CD4-positive, alpha-beta memory T cell (primary cell): ENCODE results near the gene CCDC68. TPM values are rescaled to one million over a fixed set of nuclear protein-coding genes. Genes with fewer than 3 reads are reported as not detected.

ENCODE experiments used
- CTCF ChIA-PET: fragments of 350-600 bp; sonication (Branson Sonifier 250); formaldehyde crosslinking; loops from one replicate; lab custom pipeline; 2021; ENCODE audit warnings: inconsistent platforms; ENCODE audit not compliant: partially characterized antibody; lab: Charles Lee
- POLR2A ChIA-PET: fragments of 350-600 bp; sonication (Branson Sonifier 250); formaldehyde crosslinking; loops from one replicate; lab custom pipeline; 2021; ENCODE audit not compliant: partially characterized antibody; lab: Charles Lee
- DNase-seq, 5 donors: peaks; one replicate each; pipeline versions ENCODE4 v3.0.0 to v3.0.0-alpha.2; 2020 to 2022; ENCODE audit warnings: mixed read lengths in 1 of 5
- H3K27ac ChIP-seq: one replicate; pipeline ENCODE4 v1.7.0; 2013; ENCODE audit warnings: low read depth, low read length
- H3K27me3 ChIP-seq: 2 replicates; pipeline ENCODE4 v1.7.0; 2013; ENCODE audit warnings: mild to moderate bottlenecking, low read length, moderate library complexity; ENCODE audit not compliant: insufficient read depth
- H3K36me3 ChIP-seq: 2 replicates; pipeline ENCODE4 v1.7.0; 2013; ENCODE audit warnings: mild to moderate bottlenecking, low read length, moderate library complexity; ENCODE audit not compliant: insufficient read depth
- H3K4me1 ChIP-seq: 2 replicates; pipeline ENCODE4 v1.7.0; 2013; ENCODE audit warnings: mild to moderate bottlenecking, low read length, moderate library complexity; ENCODE audit not compliant: insufficient read depth
- H3K4me3 ChIP-seq, 2 donors: one replicate each; pipeline ENCODE4 v1.7.0; 2013; ENCODE audit warnings: low read length in 2 of 2, mild to moderate bottlenecking in 1 of 2
- H3K9me3 ChIP-seq, 2 donors: one replicate each; pipeline ENCODE4 v1.7.0; 2013; ENCODE audit warnings: low read length in 2 of 2, control low read depth in 1 of 2; ENCODE audit not compliant: control insufficient read depth in 1 of 2
- H3K27ac Mint-ChIP-seq, 7 donors: one replicate each; pipeline ENCODE4 v1.8.0; 2020 to 2021; ENCODE audit warnings: mixed read lengths in 7 of 7, mild to moderate bottlenecking in 6 of 7, inconsistent platforms in 3 of 7, moderate library complexity in 3 of 7
- H3K27me3 Mint-ChIP-seq, 2 donors: one replicate each; pipeline ENCODE4 v1.8.0; 2020 to 2021; ENCODE audit warnings: mixed read lengths in 2 of 2
- H3K36me3 Mint-ChIP-seq, 2 donors: one replicate each; pipeline ENCODE4 v1.8.0; 2020 to 2021; ENCODE audit warnings: mixed read lengths in 2 of 2, inconsistent platforms in 1 of 2, mild to moderate bottlenecking in 1 of 2
- H3K4me1 Mint-ChIP-seq, 4 donors: one replicate each; pipeline ENCODE4 v1.8.0; 2020 to 2021; ENCODE audit warnings: mixed read lengths in 4 of 4, mild to moderate bottlenecking in 1 of 4
- H3K4me3 Mint-ChIP-seq, 8 donors: one replicate each; pipeline ENCODE4 v1.8.0; 2020 to 2021; ENCODE audit warnings: mixed read lengths in 8 of 8, mild to moderate bottlenecking in 7 of 8, moderate library complexity in 6 of 8, inconsistent platforms in 3 of 8
- H3K9me3 Mint-ChIP-seq, 8 donors: one replicate each; pipeline ENCODE4 v1.8.0; 2020 to 2021; ENCODE audit warnings: mixed read lengths in 8 of 8, mild to moderate bottlenecking in 5 of 8, inconsistent platforms in 3 of 8, moderate library complexity in 1 of 8
- intact Hi-C: fragments of 100-400 bp; cut with micrococcal nuclease; formaldehyde crosslinking; loops from one replicate; pipeline ENCODE4 v1.15.1; 2023
- polyA plus RNA-seq, 2 donors: library from polyadenylated mRNA; unstranded; fragments of 300-500 nt; fragmentation: Illumina TruSeq; gene quantifications; one replicate each; pipeline ENCODE4 v1.2.3, GENCODE V29; 2021
- total RNA-seq, 2 experiments: library from RNA; stranded (reverse); gene quantifications; one replicate each; pipeline ENCODE4 v1.2.3, GENCODE V29; 2021

Gene CCDC68
- total and polyA plus RNA-seq, 4 experiments from 2014 or later: 0.33 TPM; not detected in 3

DNA sequence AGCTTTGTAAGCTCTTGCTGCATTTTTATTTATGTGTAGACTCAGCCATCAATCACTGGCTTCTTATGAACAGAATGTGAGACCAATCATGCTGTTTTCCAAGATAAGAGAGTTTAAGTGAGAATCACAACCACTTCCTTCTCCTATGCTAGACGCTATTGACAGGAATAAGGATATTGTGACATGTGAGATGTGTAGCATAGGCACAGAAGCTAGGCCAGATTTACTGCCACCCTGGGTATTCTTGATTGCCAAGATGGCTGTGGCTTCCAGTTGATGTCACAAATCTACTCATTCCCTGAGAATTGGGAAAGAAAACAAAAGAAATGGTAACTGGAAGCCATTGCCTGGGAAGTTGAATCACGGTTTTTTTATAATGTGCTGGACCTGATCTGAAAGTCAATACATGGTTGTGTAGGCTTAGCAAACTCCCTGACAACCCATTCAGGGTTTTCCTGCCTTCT lies 81.1 kb downstream of the CCDC68 start:
- Mint-ChIP-seq H3K4me3 (no peak overlapping the region), H3K27ac (no peak overlapping the region)
- no peak for DNase-seq

DNA sequence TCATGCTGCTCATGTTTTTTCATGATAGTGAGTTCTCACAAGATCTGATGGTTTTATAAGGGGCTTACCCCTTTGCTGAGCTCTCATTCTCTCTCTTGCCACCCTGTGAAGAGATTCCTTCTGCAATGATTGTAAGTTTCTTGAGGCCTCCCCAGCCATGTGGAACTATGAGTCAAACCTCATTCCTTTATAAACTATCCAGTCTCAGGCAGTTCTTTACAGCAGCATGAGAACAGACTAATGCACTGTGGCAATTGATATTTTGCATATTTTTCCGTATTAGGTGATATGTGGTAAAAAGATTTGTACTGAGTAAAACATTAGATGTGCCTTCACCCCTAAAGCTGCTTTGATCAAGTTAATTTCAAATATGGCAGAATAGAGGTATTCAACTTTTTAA lies 82.2 kb downstream of the CCDC68 start:
- H3K27ac Mint-ChIP-seq: no peak overlapping the region

More for the DNA sequence above, 81.1 kb downstream of the CCDC68 start:
- no peaks in the 10 kb centered on the region for H3K9me3 ChIP-seq
- H3K4me3 ChIP-seq: no peak overlapping the region
- H3K27ac ChIP-seq: no peak overlapping the region
- CTCF ChIA-PET: no interaction called here
- H3K27me3 Mint-ChIP-seq: no peaks in the 10 kb centered on the region
- intact Hi-C loops: no loop called here
- H3K27me3 ChIP-seq: no peaks in the 10 kb centered on the region
- H3K36me3 ChIP-seq: no peaks in the 10 kb centered on the region
- H3K4me1 ChIP-seq: peaks cover 2% of the 10 kb centered on the region
- peaks cover 0 to 3% (median 0%) of the 10 kb centered on the region in 8 donors for H3K9me3 Mint-ChIP-seq
- H3K4me1 Mint-ChIP-seq: peaks cover 2 to 4% (median 2%) of the 10 kb centered on the region in 4 donors
- H3K36me3 Mint-ChIP-seq: peaks cover 9 to 13% of the 10 kb centered on the region in 2 donors
- POLR2A ChIA-PET: no interaction called here

DNA sequence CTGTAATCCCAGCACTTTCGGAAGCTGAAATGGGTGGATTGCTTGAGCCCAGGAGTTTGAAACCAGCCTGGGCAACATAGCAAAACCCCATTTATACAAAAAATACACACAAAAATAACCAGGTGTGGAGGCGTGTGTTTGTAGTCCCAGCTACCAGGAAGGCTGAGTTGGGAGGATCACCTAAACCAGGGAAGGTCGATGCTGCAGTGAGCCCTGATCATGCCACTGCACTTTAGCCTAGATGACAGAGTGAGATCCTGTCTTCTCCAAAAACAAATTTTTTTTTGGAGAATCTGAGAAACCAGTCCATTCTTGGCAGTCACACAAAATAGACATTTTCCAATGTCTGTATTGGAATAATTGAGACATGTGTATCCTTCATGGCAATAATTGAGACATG lies 84.2 kb downstream of the CCDC68 start:
- ChIA-PET CTCF (no interaction called here), POLR2A (no interaction called here)
- Mint-ChIP-seq H3K9me3 (peaks cover 0 to 2% (median 0%) of the 10 kb centered on the region in 8 donors), H3K27me3 (no peaks in the 10 kb centered on the region), H3K4me1 (peaks cover 4 to 10% (median 6%) of the 10 kb centered on the region in 4 donors), H3K27ac (no peak overlapping the region), H3K4me3 (no peak overlapping the region), H3K36me3 (peaks cover 4 to 6% of the 10 kb centered on the region in 2 donors)
- Histone ChIP-seq H3K4me3 (no peak overlapping the region), H3K4me1 (peaks cover 4% of the 10 kb centered on the region), H3K27ac (no peak overlapping the region), H3K9me3 (no peaks in the 10 kb centered on the region), H3K36me3 (no peaks in the 10 kb centered on the region), H3K27me3 (no peaks in the 10 kb centered on the region)
- intact Hi-C loops: no loop called here
- no peak for DNase-seq

More for the DNA sequence above, 82.2 kb downstream of the CCDC68 start:
- Mint-ChIP-seq H3K9me3 (peaks cover 0 to 2% (median 0%) of the 10 kb centered on the region in 8 donors), H3K4me1 (peaks cover 4 to 10% (median 6%) of the 10 kb centered on the region in 4 donors), H3K36me3 (peaks cover 9 to 13% of the 10 kb centered on the region in 2 donors), H3K4me3 (no peak overlapping the region), H3K27me3 (no peaks in the 10 kb centered on the region)
- H3K4me1 ChIP-seq: peaks cover 4% of the 10 kb centered on the region
- H3K4me3 ChIP-seq: no peak overlapping the region
- no peaks in the 10 kb centered on the region for H3K36me3 ChIP-seq
- no peaks in the 10 kb centered on the region for H3K27me3 ChIP-seq
- CTCF ChIA-PET: no interaction called here
- intact Hi-C loops: no loop called here
- DNase-seq: no peak
- POLR2A ChIA-PET: no interaction called here
- H3K9me3 ChIP-seq: no peaks in the 10 kb centered on the region
- no peak overlapping the region for H3K27ac ChIP-seq

DNA sequence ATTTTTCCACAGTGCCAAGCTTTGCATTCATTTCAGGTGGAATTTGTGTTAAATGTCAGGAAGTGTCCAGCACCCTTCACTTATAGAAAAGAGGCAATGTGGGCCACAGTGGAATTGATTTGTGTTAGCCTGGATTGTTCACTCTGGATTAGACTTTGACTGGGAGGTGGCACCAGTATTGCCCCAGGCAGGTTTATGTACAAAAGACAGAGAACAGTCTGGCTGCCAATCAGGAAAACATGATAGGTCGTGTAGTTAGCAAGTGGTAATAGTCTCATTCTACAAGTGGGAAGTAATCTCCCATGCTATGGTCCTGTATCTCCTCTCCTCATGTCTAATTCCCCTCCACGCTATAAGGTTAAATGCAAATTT lies 85.4 kb downstream of the CCDC68 start:
- Histone ChIP-seq H3K27ac (no peak overlapping the region), H3K9me3 (no peaks in the 10 kb centered on the region), H3K4me1 (peaks cover 4% of the 10 kb centered on the region), H3K36me3 (no peaks in the 10 kb centered on the region), H3K27me3 (no peaks in the 10 kb centered on the region), H3K4me3 (no peak overlapping the region)
- DNase-seq: no peak
- intact Hi-C loops: no loop called here
- ChIA-PET CTCF (no interaction called here), POLR2A (no interaction called here)
- H3K27me3 Mint-ChIP-seq: no peaks in the 10 kb centered on the region
- H3K4me3 Mint-ChIP-seq: no peak overlapping the region
- peaks cover 4 to 10% (median 6%) of the 10 kb centered on the region in 4 donors for H3K4me1 Mint-ChIP-seq
- no peak overlapping the region for H3K27ac Mint-ChIP-seq
- H3K9me3 Mint-ChIP-seq: peaks cover 0 to 2% (median 0%) of the 10 kb centered on the region in 8 donors
- no peaks in the 10 kb centered on the region for H3K36me3 Mint-ChIP-seq

DNA sequence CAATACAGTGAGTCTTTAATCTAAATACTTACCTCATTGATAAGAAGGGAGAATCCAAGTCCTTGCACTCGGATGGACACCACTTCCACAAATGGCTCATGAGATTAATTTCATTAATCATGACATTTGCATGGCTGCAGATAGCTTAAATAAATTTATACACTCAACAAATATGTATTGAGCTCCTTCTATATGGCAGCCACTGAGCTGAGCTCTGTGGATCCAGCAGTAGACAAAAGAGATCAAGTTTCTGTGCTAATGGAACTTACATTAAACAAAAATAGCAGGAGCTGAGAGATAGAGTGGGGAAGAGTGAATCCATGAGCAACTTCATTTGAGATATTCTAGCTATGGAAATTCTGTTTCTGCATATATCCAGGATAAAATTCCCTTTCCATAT lies 86.6 kb downstream of the CCDC68 start:
- Mint-ChIP-seq H3K4me3 (no peak overlapping the region), H3K9me3 (peaks cover 0 to 4% (median 0%) of the 10 kb centered on the region in 8 donors), H3K27ac (no peak overlapping the region), H3K36me3 (peaks cover 0 to 2% of the 10 kb centered on the region in 2 donors), H3K4me1 (peaks cover 4 to 10% (median 6%) of the 10 kb centered on the region in 4 donors), H3K27me3 (no peaks in the 10 kb centered on the region)
- peaks cover 4% of the 10 kb centered on the region for H3K4me1 ChIP-seq
- DNase-seq: no peak
- intact Hi-C loops: no loop called here
- H3K36me3 ChIP-seq: no peaks in the 10 kb centered on the region
- H3K27me3 ChIP-seq: no peaks in the 10 kb centered on the region
- ChIA-PET POLR2A (no interaction called here), CTCF (no interaction called here)
- H3K4me3 ChIP-seq: no peak overlapping the region
- H3K27ac ChIP-seq: no peak overlapping the region
- no peaks in the 10 kb centered on the region for H3K9me3 ChIP-seq

DNA sequence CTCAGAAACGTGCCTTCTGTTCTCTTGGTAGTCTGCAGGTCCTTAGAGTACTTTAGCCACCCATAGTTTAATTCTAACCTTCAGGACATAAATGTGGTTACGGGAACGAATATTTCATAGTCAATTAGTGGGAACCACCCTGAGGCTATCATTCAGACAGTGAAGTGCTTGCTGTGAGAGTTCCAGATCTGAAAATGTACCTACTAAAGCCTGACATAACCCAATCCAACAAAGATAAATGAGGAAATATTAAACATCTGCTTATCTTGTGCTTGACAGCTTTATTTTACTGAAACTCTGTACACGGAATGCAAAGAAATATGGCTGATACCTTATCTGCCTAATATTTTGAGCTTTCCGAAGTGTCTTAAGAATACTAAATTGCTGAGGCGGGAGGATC lies 88.0 kb downstream of the CCDC68 start:
- intact Hi-C loops: no loop called here
- POLR2A ChIA-PET: no interaction called here
- Mint-ChIP-seq H3K4me3 (no peak overlapping the region), H3K27me3 (no peaks in the 10 kb centered on the region), H3K27ac (no peak overlapping the region), H3K36me3 (peaks cover 0 to 2% of the 10 kb centered on the region in 2 donors), H3K9me3 (peaks cover 0 to 2% (median 0%) of the 10 kb centered on the region in 8 donors), H3K4me1 (peaks cover 5 to 10% (median 6%) of the 10 kb centered on the region in 4 donors)
- no peaks in the 10 kb centered on the region for H3K9me3 ChIP-seq
- CTCF ChIA-PET: no interaction called here
- H3K27ac ChIP-seq: no peak overlapping the region
- H3K4me3 ChIP-seq: no peak overlapping the region
- no peaks in the 10 kb centered on the region for H3K27me3 ChIP-seq
- no peaks in the 10 kb centered on the region for H3K36me3 ChIP-seq
- DNase-seq: no peak
- H3K4me1 ChIP-seq: peaks cover 4% of the 10 kb centered on the region

DNA sequence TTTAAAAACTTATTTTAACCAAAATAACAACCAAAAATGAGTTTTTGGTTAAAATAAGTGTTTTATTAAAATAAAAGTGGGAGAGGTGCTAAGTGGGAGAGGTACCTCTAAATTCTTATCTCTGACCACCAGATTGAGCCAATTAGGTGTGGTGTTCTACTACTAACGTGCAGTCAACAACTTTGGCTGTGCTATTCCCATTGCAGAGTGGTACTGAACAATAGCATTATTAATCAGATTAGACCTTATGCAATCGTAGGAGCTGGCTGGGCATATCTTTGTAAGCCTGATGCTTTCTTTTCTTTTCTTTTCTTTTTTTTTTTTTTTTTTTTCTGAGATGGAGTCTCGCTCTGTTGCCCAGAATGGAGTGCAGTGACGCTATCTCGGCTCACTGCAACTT lies 92.1 kb downstream of the CCDC68 start:
- Histone ChIP-seq H3K9me3 (no peaks in the 10 kb centered on the region), H3K27me3 (no peaks in the 10 kb centered on the region), H3K4me1 (no peaks in the 10 kb centered on the region), H3K4me3 (no peak overlapping the region), H3K36me3 (no peaks in the 10 kb centered on the region), H3K27ac (no peak overlapping the region)
- ChIA-PET CTCF (no interaction called here), POLR2A (no interaction called here)
- Mint-ChIP-seq H3K9me3 (peaks cover 0 to 2% (median 0%) of the 10 kb centered on the region in 8 donors), H3K36me3 (peaks cover 0 to 2% of the 10 kb centered on the region in 2 donors), H3K4me1 (peaks cover 0 to 1% (median 0%) of the 10 kb centered on the region in 4 donors), H3K27me3 (no peaks in the 10 kb centered on the region), H3K4me3 (no peak overlapping the region), H3K27ac (no peak overlapping the region)
- intact Hi-C loops: no loop called here
- DNase-seq: no peak
